Gastrocnemius medialis (tissue), 4 donors: ENCODE measurements around the gene RASGRP4. TPM values are rescaled to one million over a fixed set of nuclear protein-coding genes. Genes with fewer than 3 reads are reported as not detected.

Experiments used
- ATAC-seq, 2 donors: fragments of 150-250 bp; one replicate each; pipeline ENCODE4 v1.9.1; 2016
- DNase-seq, 2 donors: peaks; one replicate each; pipeline ENCODE4 v3.0.0-alpha.2; 2019
- H3K27ac ChIP-seq, 4 donors: fragments of 200-600 bp; sonication (generic); 1 replicate in 1 of 4; 2 replicates in 3 of 4; pipeline ENCODE4 v1.5.1; 2016 to 2018; ENCODE audit warnings: mild to moderate bottlenecking in 2 of 4, moderate library complexity in 1 of 4
- H3K27me3 ChIP-seq, 3 donors: fragments of 200-600 bp; sonication (generic) in 2 of 3; 1 replicate in 1 of 3; 2 replicates in 2 of 3; pipeline versions ENCODE4 v1.5.1 to v1.6.0; 2016 to 2019; ENCODE audit warnings: mild to moderate bottlenecking in 1 of 3, moderate library complexity in 1 of 3
- H3K36me3 ChIP-seq, 2 donors: fragments of 200-600 bp; sonication (generic) in 1 of 2; one replicate each; pipeline ENCODE4 v1.5.1; 2017 to 2018
- H3K4me1 ChIP-seq, 2 donors: fragments of 200-600 bp; sonication (generic) in 1 of 2; one replicate each; pipeline ENCODE4 v1.5.1; 2016 to 2017; ENCODE audit warnings: mild to moderate bottlenecking in 2 of 2
- H3K4me3 ChIP-seq, 4 donors: fragments of 200-600 bp; sonication (generic) in 3 of 4; 1 replicate in 1 of 4; 2 replicates in 3 of 4; pipeline ENCODE4 v1.5.1; 2016 to 2019; ENCODE audit warnings: mild to moderate bottlenecking in 2 of 4
- H3K9me3 ChIP-seq, 3 donors: fragments of 200-600 bp; sonication (generic) in 2 of 3; 1 replicate in 1 of 3; 2 replicates in 2 of 3; pipeline ENCODE4 v1.5.1; 2016 to 2019
- CTCF ChIP-seq, 5 experiments: fragments of 450-650 bp in 3 of 5; fragments of 200-600 bp in 2 of 5; sonication (generic) in 2 of 5; IDR thresholded peaks in 4 of 5; conservative IDR thresholded peaks in 1 of 5; 1 replicate in 4 of 5; 2 replicates in 1 of 5; pipeline ENCODE4 v1.5.1; 2016 to 2019; ENCODE audit warnings: antibody characterized with exemption in 5 of 5, mild to moderate bottlenecking in 3 of 5, moderate library complexity in 3 of 5
- POLR2A ChIP-seq, 2 donors: fragments of 450-650 bp; IDR thresholded peaks; one replicate each; pipeline ENCODE4 v1.6.1; 2017; ENCODE audit warnings: antibody characterized with exemption in 2 of 2, mild to moderate bottlenecking in 2 of 2, moderate library complexity in 2 of 2
- in situ Hi-C, 4 donors: fragments of 200-750 bp; cut with MboI; loops; one replicate each; pipeline versions ENCODE4 v1.15.0 to v1.8.0; 2017; ENCODE audit warnings: low sequenced_read_pairs in 4 of 4
- intact Hi-C: fragments of 100-400 bp; cut with DNase I; formaldehyde crosslinking; loops from one replicate; pipeline ENCODE4 v1.15.1; 2023; ENCODE audit warnings: low total_unique reads
- total RNA-seq, 4 donors: library from RNA; depleted of rRNA; stranded (reverse); fragments of >200 nt; gene quantifications; one replicate each; pipeline versions ENCODE4 v1.1.0 to v1.2.3, GENCODE V29; 2016

The RASGRP4 gene
- total RNA-seq, 4 donors from 2014 or later, result 0.61 to 2.2 (median 0.94) TPM

GRCh38 chr19:38444026-38444425 is 18.0 kb upstream of the RASGRP4 start:
- Histone ChIP-seq H3K36me3 (peaks cover 0 to 69% of the 10 kb centered on the region in 2 donors), H3K4me1 (peaks cover 18 to 19% of the 10 kb centered on the region in 2 donors), H3K4me3 (no peak overlapping the region), H3K27ac (peak overlapping the region in 3 of 4 donors; percentile 98 to 100 (median 99)), H3K9me3 (no peaks in the 10 kb centered on the region), H3K27me3 (no peaks in the 10 kb centered on the region)
- TF ChIP-seq POLR2A (IDR thresholded peaks at IDR 0.05) (no peak), CTCF (IDR thresholded peaks at IDR 0.05 in 4 of 5, conservative IDR thresholded peaks at IDR 0.05 in 1 of 5) (no peak)
- intact Hi-C loops (no loop called here), in situ Hi-C loops (no loop called here)
- DNase-seq, result no peak
- no peak for ATAC-seq

- H3K9me3 ChIP-seq, result no peaks in the 10 kb centered on the region
- H3K4me1 ChIP-seq, result peaks cover 21 to 23% of the 10 kb centered on the region in 2 donors
- DNase-seq, result no peak
- no peak overlapping the region for H3K4me3 ChIP-seq
- no peaks in the 10 kb centered on the region for H3K27me3 ChIP-seq
- in situ Hi-C loops (no loop called here), intact Hi-C loops (no loop called here)
- H3K27ac ChIP-seq, result peak overlapping the region; percentile 98 to 100 (median 98)
- H3K36me3 ChIP-seq, result peaks cover 0 to 64% of the 10 kb centered on the region in 2 donors
- ATAC-seq, result no peak
- TF ChIP-seq POLR2A (IDR thresholded peaks at IDR 0.05) (no peak), CTCF (IDR thresholded peaks at IDR 0.05 in 4 of 5, conservative IDR thresholded peaks at IDR 0.05 in 1 of 5) (no peak)
These were observed 17.5 kb upstream of the RASGRP4 start for GRCh38 chr19:38443458-38443999.

- H3K27me3 ChIP-seq, result no peaks in the 10 kb centered on the region
- no peak for DNase-seq
- H3K36me3 ChIP-seq, result peaks cover 0 to 56% of the 10 kb centered on the region in 2 donors
- H3K4me1 ChIP-seq, result peaks cover 22 to 26% of the 10 kb centered on the region in 2 donors
- no peaks in the 10 kb centered on the region for H3K9me3 ChIP-seq
- ATAC-seq, result no peak
- intact Hi-C loops, result no loop called here
- TF ChIP-seq POLR2A (IDR thresholded peaks at IDR 0.05), result no peak
- no peak for TF ChIP-seq CTCF (IDR thresholded peaks at IDR 0.05 in 4 of 5, conservative IDR thresholded peaks at IDR 0.05 in 1 of 5)
- no peak overlapping the region for H3K4me3 ChIP-seq
- in situ Hi-C loops, result no loop called here
- H3K27ac ChIP-seq, result peak overlapping the region; percentile 98 to 100 (median 98)
These were observed 16.7 kb upstream of the RASGRP4 start for GRCh38 chr19:38442736-38443135.

GRCh38 chr19:38441657-38442348 is 15.8 kb upstream of the RASGRP4 start:
- no peaks in the 10 kb centered on the region for H3K9me3 ChIP-seq
- TF ChIP-seq CTCF (IDR thresholded peaks at IDR 0.05 in 4 of 5, conservative IDR thresholded peaks at IDR 0.05 in 1 of 5) (no peak), POLR2A (IDR thresholded peaks at IDR 0.05) (no peak)
- no peak for ATAC-seq
- in situ Hi-C loops (no loop called here), intact Hi-C loops (no loop called here)
- no peak for DNase-seq
- H3K27ac ChIP-seq, result peak overlapping the region; percentile 98 to 100 (median 98)
- H3K36me3 ChIP-seq, result peaks cover 0 to 47% of the 10 kb centered on the region in 2 donors
- H3K4me3 ChIP-seq, result no peak overlapping the region
- no peaks in the 10 kb centered on the region for H3K27me3 ChIP-seq
- H3K4me1 ChIP-seq, result peaks cover 30 to 34% of the 10 kb centered on the region in 2 donors
